ENCODE results near the gene AMELX.

DNA sequence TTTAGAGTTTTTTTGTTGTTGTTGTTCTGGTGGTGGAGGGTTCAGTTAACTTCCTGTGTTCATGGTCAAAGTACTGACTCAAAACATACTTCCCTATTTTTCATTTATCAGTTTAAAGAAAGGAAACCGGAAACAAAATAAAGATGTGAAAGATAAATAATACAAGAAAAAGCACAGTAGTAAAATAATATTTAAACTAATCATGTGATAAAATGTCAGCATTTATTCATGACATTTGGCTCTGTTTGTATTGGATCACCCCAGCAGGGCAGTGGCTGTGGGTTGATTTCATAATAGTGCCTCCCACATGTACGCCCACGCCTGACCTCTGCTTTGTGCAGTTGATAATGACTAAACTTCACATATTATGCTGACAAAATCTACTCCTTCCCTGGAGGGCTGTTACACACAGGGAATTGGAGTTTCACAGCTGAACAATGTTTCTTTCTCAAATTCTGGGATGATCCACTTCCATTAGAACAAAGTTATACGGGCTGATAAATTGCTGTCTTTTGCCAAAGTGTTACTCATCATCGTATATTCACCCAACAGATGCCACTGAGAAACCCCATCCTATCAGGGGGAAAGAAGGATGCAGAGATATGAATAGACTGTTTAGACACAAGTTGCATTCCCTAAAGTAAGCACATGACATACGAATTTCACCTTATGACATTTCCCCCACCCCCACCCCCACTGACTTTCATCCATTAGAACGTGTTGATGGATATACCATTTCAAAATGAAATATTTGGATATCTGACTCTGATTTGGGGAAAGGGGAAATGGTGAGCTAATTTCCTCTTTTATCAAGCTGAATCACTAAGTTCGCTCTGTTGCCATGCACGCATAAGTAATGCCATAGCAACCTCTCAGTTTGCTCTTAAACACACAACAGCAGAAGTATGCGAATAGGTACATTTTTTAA is 48.3 kb downstream of the AMELX start:
- TF ChIP-seq, protein P1, sequence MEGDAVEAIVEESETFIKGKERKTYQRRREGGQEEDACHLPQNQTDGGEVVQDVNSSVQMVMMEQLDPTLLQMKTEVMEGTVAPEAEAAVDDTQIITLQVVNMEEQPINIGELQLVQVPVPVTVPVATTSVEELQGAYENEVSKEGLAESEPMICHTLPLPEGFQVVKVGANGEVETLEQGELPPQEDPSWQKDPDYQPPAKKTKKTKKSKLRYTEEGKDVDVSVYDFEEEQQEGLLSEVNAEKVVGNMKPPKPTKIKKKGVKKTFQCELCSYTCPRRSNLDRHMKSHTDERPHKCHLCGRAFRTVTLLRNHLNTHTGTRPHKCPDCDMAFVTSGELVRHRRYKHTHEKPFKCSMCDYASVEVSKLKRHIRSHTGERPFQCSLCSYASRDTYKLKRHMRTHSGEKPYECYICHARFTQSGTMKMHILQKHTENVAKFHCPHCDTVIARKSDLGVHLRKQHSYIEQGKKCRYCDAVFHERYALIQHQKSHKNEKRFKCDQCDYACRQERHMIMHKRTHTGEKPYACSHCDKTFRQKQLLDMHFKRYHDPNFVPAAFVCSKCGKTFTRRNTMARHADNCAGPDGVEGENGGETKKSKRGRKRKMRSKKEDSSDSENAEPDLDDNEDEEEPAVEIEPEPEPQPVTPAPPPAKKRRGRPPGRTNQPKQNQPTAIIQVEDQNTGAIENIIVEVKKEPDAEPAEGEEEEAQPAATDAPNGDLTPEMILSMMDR (IDR thresholded peaks at IDR 0.05): no peak
- no peak for TF ChIP-seq POLR2A (IDR thresholded peaks at IDR 0.05)
